GM18505 (cell line): ENCODE data around the gene PPP2R3A.
"Not testable (repeated sequence)": the region's sequence is repeated elsewhere in the genome, so short reads cannot be mapped to it uniquely, and the experiment has no call there.

Experiments used
- ATAC-seq: cut with Tn5 transposase; IDR thresholded peaks from one replicate; pipeline ENCODE4 v1.9.1; 2021; ENCODE audit not compliant: unreplicated experiment
- POLR2A ChIP-seq: IDR thresholded peaks from 4 replicates; pipeline ENCODE4 v1.6.1; 2011; ENCODE audit warnings: borderline replicate concordance; ENCODE audit not compliant: insufficient read depth, insufficient read length; ENCODE audit errors: extremely low read depth

PPP2R3A gene

DNA sequence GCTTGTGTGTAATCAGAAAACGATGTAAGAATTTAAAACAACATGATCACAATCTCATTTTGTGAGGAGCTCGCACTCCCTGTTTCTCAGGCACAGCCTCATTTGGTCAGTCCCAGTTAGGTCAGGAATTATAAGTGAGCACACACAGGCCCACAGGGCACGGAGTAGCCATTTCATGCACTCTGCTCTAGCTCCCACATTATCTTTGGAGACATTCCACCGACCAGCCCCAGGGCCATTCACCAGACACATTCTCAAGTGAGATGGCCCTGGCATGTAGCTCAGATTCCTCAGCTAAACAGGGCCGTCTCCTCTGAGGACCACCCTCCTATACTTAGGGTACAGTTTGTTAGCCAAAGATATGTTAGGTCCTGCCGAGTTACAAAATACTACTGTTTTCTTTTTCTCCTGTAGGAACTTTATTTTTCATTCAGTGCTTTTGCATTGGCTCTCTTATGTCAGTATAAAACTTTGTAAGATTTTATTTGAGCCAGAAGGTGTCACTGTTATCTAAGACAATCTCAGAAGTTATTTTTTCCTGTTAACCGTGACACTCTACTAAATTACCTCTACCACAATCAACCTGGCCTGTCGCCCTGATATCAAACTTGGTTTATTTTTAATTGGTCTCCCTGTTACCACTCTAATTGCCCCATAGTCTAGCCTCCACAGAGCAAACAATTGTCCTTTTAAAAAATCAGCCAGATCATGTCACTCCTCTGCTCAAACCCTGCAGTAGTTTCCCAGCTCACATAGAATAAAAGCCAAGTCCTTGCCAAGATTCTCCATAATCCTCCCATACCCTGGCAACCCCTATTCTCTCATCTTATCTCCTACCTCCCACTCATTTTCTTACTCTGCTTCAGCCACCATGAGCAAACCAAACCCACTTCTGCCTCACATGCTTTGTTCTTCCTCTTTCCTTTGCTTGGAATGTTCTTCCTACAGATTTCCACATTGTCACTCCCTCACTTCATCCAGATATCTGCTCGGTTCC is 105.7 kb downstream of the PPP2R3A start:
- TF ChIP-seq POLR2A: no peak
- ATAC-seq: no peak

DNA sequence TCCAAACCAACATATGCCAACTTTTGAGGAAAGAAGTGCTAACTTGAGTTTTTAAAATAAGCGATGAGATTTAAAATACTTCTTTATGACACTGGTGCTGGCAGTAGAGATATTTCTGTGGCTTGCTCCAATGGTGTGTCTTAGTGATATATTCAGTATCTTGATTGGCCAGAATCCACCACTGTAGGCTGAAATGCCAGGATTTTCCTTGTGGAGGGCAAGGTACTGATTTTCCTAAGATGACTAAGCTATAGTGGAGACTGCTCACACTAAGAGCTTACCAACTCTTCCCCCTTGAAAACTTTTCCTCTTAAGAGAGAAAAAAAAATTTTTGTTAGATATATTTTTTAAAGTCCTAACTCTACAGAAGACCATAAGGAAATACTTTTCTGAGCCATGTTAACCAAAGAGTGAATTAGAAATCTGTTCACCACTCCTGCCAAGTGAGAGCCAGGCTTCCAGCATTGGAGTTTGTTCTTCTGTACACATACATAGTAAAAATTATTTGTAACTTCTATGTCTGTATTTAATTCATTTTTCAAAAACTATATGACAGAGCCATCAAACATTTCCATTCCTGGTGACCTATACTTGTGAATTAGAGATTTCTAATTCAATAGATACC is 109.1 kb downstream of the PPP2R3A start:
- no peak for TF ChIP-seq POLR2A
- ATAC-seq: no peak

- TF ChIP-seq POLR2A: no peak
- ATAC-seq: no peak
Observed at GRCh38 chr3:136075218-136075808, 109.8 kb downstream of the PPP2R3A start.

- ATAC-seq: no peak
- no peak for TF ChIP-seq POLR2A
Observed at GRCh38 chr3:136075811-136076210, 110.3 kb downstream of the PPP2R3A start.

- TF ChIP-seq POLR2A: no peak
- no peak for ATAC-seq
Observed at GRCh38 chr3:136078421-136079364, 113.2 kb downstream of the PPP2R3A start.

- ATAC-seq: not testable (repeated sequence)
Observed at GRCh38 chr3:136083641-136084382, 118.3 kb downstream of the PPP2R3A start.

- ATAC-seq: not testable (repeated sequence)
Observed at GRCh38 chr3:136085067-136085466, 119.5 kb downstream of the PPP2R3A start.

- no peak for ATAC-seq
- no peak for TF ChIP-seq POLR2A
Observed at GRCh38 chr3:136093771-136094170, 128.2 kb downstream of the PPP2R3A start.

DNA sequence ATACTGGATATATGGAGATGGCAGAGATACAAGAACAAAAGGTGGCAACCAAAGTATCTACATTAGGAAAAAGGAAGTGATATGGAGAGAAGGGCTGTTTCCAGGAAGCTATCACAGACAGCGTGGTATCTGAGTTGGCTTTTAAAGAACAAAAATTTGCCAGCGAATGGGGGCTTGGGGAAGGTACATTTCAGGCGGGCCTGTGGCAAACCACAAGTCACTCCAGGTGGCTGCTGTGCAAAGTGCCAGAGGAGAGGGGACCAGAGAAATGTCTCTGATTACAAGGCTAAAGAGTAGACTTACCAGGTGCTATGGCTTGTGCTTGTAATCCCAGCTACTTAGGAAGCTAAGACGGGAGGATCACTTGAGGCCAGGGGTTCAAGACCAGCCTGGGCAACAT is 139.5 kb downstream of the PPP2R3A start:
- TF ChIP-seq POLR2A: no peak
- no peak for ATAC-seq

DNA sequence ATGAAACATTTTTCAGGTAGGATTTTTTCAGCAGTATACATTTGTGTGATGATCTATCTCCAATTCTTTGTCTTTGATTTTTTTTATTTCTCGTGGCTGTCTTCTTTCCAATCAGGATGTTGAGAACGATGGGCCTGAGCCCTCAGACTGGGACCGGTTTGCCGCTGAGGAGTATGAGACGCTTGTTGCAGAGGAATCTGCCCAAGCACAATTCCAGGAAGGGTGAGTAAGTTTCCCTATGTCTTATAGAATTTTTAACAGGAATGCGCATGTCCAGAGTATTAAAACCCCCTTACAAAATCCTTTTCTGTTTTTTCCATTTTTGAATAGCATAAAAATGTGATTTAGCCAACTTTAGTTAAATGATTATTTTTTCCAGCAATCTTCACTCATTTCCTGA is 140.6 kb downstream of the PPP2R3A start:
- no peak for TF ChIP-seq POLR2A
- ATAC-seq: no peak

GRCh38 chr3:136109499-136109898 is 144.0 kb downstream of the PPP2R3A start:
- peak; percentile 96 for ATAC-seq
- no peak for TF ChIP-seq POLR2A

GRCh38 chr3:136110481-136110880 is 145.0 kb downstream of the PPP2R3A start:
- ATAC-seq: no peak

More at GRCh38 chr3:136110481-136110880, 145.0 kb downstream of the PPP2R3A start:
- TF ChIP-seq POLR2A: no peak
